ENCODE measurements around the gene ATP13A2.
"Not testable (repeated sequence)": the region's sequence is repeated elsewhere in the genome, so short reads cannot be mapped to it uniquely, and the experiment has no call there.

DNA sequence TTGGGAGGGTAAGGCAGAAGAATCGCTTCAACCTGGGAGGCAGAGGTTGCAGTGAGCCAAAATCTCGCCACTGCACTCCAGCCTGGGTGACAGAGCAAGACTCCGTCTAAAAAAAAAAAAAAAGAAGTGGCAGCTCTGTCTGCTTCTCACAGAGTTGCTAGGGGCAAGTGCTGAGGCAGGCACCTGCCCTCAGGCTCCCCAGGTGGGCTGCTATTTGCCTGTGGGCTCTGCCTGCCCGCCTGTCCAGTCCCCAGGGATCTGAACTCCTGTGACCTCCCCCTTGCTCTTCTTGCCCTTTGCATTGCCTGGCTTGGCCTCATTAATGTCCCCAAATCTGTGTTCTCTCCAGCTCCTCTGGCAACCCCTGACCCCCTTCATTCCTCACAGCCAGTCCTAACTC, 59.4 kb downstream of the ATP13A2 start:
- TF ChIP-seq, protein P1, sequence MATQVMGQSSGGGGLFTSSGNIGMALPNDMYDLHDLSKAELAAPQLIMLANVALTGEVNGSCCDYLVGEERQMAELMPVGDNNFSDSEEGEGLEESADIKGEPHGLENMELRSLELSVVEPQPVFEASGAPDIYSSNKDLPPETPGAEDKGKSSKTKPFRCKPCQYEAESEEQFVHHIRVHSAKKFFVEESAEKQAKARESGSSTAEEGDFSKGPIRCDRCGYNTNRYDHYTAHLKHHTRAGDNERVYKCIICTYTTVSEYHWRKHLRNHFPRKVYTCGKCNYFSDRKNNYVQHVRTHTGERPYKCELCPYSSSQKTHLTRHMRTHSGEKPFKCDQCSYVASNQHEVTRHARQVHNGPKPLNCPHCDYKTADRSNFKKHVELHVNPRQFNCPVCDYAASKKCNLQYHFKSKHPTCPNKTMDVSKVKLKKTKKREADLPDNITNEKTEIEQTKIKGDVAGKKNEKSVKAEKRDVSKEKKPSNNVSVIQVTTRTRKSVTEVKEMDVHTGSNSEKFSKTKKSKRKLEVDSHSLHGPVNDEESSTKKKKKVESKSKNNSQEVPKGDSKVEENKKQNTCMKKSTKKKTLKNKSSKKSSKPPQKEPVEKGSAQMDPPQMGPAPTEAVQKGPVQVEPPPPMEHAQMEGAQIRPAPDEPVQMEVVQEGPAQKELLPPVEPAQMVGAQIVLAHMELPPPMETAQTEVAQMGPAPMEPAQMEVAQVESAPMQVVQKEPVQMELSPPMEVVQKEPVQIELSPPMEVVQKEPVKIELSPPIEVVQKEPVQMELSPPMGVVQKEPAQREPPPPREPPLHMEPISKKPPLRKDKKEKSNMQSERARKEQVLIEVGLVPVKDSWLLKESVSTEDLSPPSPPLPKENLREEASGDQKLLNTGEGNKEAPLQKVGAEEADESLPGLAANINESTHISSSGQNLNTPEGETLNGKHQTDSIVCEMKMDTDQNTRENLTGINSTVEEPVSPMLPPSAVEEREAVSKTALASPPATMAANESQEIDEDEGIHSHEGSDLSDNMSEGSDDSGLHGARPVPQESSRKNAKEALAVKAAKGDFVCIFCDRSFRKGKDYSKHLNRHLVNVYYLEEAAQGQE (IDR thresholded peaks at IDR 0.05; ENCODE audit: insufficient replicate concordance, low read depth): not testable (repeated sequence)
- TF ChIP-seq, protein P2, sequence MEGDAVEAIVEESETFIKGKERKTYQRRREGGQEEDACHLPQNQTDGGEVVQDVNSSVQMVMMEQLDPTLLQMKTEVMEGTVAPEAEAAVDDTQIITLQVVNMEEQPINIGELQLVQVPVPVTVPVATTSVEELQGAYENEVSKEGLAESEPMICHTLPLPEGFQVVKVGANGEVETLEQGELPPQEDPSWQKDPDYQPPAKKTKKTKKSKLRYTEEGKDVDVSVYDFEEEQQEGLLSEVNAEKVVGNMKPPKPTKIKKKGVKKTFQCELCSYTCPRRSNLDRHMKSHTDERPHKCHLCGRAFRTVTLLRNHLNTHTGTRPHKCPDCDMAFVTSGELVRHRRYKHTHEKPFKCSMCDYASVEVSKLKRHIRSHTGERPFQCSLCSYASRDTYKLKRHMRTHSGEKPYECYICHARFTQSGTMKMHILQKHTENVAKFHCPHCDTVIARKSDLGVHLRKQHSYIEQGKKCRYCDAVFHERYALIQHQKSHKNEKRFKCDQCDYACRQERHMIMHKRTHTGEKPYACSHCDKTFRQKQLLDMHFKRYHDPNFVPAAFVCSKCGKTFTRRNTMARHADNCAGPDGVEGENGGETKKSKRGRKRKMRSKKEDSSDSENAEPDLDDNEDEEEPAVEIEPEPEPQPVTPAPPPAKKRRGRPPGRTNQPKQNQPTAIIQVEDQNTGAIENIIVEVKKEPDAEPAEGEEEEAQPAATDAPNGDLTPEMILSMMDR (IDR thresholded peaks at IDR 0.05; ENCODE audit: insufficient read depth, low read length): not testable (repeated sequence)

All from HL-60 (cell line).